ENCODE data around the gene CHN2.

GRCh38 chr7:29369909-29370488, 175.4 kb downstream of the CHN2 start:
- TF ChIP-seq CTCF (IDR thresholded peaks at IDR 0.05) (no peak), POLR2A (IDR thresholded peaks at IDR 0.05) (no peak), POLR2AphosphoS5 (IDR thresholded peaks at IDR 0.05) (no peak), EP300 (IDR thresholded peaks at IDR 0.05; ENCODE audit: low read depth) (no peak)

All from transverse colon (tissue), 4 donors.